NOMO-1 (cell line): Measurements from ENCODE around the gene IRX2.

Experiments
- DNase-seq, 2 experiments: peaks; one replicate each; lab custom pipeline; 2025; ENCODE audit not compliant: unreplicated experiment in 2 of 2; lab: John Stamatoyannopoulos, UW

The IRX2 gene

DNA sequence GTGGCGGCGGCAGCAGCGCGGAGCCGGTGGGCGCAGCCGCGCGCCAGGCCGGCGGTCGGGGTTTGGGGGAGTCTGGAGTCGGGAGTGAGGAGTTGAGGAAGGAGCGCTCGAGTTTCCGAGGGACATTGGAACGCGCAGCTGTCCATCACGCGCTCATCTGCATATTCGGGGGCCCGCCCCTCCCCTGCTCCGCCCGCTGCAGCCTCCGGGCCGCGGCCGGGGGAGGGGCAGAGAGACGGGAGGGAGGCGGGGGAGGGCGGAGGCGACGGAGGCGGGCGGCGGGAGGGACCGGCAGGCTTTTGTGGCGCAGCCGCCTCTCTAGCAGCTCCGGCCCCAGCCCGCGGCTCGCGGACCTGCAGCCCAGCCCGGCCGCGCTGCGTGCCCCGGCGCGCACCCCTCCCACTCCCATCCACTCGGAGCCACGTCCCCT lies at the start of gene IRX2:
Gene IRX2, minus strand, starts transcription at position 86 of the 430 bp plus-strand sequence. CDS start 264 bp downstream, outside the sequence.
- DNase-seq = no peak

GRCh38 chr5:2800035-2800434 lies 48.6 kb upstream of the IRX2 start:
- DNase-seq = no peak

DNA sequence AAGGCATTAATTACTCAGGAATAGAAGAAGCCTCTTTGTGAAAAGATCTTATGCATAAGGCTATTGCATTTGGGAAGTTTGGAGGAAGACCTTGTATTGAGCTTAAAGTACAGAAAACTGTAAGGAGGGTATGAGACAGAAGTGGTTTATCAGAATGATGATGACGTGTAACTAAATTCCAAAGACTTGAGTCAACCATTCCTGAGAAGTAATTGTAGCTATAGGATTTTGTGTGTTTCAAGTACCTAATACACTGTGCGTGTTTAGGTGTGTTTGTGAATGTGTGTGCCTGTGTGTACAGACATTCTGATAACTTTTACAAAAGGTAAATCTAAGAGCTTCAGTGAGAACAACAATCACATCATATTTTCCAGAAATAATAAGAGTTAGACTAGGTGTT lies 46.5 kb upstream of the IRX2 start:
- no peak for DNase-seq

GRCh38 chr5:2797160-2797559 lies 45.7 kb upstream of the IRX2 start:
- DNase-seq = no peak

DNA sequence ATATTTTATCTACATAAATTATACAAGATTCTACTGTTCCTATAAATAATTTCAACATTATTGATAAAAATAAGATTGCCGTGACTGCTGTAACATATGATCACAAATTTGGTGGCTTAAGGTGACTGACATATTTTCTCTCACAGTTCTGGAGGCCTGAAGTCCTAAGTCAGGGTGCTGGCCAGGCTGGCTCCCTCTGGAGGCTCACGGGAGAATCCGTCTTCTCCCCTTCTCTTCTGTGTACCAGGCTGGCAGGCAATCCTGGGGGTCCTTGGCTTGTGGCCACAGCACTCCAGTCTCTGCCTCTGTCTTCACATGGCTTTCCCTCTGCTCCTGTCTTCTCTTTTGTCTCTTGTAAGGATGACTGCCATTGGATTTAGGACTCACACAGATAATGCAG lies 31.7 kb upstream of the IRX2 start:
- no peak for DNase-seq

- DNase-seq = no peak
These were observed 31.2 kb upstream of the IRX2 start for GRCh38 chr5:2782658-2783057.

- DNase-seq = no peak
These were observed 29.1 kb upstream of the IRX2 start for GRCh38 chr5:2780421-2781171.

DNA sequence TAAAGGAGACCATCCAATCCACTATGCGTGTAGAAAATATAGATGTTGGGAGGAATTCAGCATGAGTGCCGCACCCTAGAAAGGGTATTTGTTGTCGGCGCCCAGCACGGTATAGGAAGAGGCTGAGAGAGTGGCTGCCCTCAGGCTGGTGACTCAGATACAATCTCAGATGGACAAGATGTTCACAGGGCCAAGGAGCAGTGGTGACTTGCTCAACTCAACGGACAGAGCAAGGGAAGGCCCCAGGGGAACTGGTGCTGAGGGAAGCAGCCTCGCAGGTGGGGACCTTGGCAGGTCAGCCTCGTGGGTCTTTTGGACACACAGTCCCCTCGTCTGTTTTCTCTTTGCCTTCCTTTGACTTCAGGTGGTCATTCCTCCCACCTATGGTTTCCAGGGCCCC lies 28.0 kb upstream of the IRX2 start:
- DNase-seq = no peak

- no peak for DNase-seq
These were observed 25.1 kb upstream of the IRX2 start for GRCh38 chr5:2776337-2777302.

DNA sequence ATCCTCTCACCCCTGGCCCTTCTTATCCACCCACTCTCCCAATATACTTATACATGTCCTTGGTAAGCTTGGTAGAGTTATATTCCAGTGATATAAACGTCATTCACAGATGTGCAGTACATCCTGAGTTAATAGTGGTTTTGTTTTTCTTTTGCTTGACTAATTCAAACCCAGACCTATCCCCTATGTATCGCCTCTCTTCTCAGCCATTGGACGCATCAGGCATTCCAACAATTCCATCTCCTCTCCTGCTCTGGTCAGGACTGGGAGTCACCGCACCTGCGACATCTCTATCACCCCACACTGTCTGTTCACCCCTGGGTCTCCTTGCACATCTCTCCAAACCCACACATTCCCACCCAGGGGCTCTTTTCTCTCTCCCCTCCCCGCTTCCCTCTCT lies 21.9 kb upstream of the IRX2 start:
- no peak for DNase-seq

DNA sequence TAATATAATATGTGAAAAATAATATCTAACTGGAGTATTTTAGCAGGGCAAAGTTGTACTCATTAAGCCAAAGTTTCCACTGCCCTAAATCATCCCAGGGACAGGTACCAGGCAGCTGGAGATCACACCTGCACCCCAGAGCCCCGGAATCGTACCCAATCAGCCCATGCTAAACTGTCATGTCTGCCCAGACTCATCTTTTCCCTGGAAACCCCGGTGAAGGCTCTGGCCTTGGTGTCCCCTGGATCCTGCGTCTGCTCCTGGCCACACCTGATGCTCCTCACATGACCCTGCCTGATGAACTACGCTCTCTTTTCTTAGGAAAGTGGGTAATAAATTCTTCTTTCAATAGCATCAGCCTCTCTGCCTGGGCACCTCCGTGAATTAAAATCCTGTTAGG lies 15.6 kb upstream of the IRX2 start:
- DNase-seq = no peak

GRCh38 chr5:2764581-2764980 lies 13.1 kb upstream of the IRX2 start:
- no peak for DNase-seq

DNA sequence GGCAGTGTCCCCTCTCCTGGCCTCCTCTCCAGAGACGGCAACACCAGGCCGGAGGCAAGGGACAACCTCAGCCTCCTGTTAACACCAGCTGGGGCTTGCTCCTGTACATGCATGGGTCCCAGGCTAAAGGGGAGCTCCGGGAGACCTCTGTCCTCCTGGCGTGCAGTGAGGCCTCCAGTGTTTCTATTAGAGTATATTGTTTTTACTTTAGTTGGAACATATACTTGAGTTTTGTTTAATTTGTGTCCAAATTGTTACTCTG lies 12.0 kb upstream of the IRX2 start:
- no peak for DNase-seq

DNA sequence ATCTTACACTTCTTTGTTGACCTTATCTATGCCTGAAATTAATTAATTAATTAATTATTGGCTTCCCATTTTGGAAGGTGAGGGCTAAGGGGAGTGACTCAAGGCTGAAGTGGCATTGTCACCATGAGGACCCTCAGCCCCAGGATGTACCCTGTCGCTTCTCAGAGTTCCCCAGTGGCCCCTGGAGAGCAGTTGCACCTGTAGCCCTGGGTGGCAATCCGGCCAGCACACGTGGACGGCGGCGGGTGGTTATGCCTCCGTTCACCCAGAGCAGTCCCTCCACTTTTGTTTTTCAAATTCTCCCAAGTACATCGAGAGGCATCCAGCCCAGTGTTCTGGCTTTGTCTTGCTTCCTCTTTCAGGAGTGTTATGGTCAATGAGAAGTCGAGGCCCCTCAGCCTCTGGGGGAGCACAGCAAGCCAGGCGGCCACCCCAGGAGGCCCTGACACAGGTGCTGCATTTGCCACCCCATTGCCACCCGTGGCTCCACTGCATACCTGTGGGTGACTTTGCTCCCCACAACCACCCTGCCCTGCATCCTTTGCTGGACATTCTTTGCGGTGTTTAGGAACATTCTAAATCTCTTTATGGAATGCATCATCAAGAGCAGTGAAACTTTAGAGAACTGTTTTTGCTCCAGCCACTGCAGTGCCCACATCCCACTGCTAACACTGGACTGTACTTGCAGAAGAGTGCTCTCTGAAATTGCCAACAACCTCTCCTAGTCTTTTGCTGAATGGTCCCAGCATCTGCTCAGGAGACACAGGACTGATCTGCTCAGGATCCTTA lies 11.5 kb upstream of the IRX2 start:
- DNase-seq = no peak

DNA sequence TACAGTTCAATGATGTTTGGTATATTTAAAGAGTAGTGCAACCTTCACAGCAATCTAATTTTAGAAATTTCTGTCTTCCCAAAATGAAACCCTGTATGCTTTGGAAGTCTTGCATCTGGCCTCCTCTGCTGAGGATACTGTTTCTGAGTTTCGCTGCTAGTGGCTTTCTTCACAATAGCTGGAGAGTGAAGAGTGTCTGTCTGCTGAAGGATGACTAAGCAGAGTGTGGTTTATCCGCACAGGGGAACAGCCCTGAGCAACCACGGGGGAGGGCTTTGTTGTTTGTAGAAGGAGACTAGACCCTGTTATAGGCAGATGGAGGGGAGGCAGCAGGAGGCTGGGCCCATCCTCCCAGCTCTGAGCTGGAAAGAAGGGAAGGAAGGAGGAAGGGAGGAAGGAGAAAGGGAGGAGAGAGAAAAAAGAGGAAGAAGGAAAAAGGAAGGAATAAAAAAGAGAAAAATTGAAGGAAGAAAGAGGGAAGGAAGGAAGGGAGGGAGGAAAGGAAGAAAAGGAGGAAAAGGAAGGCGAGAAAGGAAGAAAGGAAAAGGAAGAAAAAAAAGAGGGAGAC lies 10.5 kb upstream of the IRX2 start:
- DNase-seq = no peak

DNA sequence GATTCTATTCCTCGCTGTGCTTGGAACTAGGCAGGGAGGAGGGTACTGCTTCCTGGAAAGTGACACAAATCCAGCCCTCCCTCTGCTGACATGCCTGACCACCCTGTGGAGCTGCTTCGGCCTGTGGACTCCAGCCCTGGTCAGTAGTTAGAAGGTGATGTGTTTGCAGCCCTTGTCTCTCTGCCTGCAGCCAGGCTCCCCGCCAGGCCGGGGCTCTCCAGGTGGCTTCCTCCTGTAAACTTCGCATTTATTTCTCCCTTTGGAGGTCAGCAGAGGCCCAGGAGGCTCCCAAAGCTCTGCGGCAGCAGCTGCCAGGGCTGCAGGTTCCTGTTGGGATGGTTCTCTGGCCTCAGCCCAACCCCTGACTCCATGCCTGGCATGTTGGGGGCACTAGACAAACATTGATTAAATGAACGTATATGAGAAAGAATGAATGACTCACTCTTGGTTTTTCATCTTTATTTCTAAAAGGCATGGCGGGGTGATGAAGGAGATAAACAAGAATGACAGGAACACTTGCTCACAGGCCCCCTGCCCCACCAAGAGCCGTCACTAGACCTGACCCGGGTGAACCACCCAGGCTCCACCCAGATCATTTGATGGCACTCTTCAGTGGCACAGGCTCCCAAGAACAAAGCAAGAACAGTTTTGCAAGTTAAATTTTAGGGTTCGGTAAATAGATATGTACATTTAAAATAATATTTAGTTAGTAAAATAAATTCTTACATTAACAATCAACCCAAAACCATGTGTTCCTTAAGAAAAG lies 8.4 kb upstream of the IRX2 start:
- no peak for DNase-seq

DNA sequence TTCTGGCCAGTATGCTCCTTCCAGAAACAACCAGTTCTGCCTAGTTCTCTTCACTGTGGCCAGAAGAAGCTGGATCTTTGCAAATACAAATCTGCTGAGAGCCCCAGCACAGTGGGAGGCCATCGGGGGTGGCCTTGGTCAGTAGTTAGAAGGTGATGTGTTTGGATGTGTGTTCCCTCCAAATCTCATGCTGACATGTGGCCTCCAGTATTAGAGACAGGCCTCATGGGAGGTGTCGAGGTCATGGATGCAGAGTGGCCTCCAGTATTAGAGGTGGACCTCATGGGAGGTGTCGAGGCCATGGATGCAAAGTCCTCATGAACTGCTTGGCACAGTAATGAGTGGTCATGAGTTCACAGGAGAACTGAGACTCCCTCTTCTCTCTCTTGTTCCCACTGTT lies 7.6 kb upstream of the IRX2 start:
- DNase-seq = no peak

DNA sequence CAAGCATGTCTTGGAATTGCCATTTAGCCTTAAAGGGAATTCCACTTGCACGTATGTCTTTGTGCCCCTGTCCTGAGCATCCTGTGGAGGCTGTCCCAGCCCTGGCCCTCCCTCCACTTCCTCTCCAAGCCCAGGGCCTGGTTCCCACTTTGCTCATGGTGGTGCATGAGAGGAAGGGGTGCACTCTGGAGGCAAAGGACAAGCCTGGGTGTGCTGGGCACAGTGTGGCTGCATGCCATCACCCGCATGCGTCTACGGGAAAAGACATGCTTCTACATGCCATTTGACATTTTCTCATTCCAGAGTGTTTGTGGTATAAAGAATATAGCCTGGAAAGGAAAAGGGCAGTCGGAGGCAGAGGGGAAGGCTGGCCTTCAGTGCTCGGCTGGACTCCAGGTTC lies 7.2 kb upstream of the IRX2 start:
- no peak for DNase-seq

DNA sequence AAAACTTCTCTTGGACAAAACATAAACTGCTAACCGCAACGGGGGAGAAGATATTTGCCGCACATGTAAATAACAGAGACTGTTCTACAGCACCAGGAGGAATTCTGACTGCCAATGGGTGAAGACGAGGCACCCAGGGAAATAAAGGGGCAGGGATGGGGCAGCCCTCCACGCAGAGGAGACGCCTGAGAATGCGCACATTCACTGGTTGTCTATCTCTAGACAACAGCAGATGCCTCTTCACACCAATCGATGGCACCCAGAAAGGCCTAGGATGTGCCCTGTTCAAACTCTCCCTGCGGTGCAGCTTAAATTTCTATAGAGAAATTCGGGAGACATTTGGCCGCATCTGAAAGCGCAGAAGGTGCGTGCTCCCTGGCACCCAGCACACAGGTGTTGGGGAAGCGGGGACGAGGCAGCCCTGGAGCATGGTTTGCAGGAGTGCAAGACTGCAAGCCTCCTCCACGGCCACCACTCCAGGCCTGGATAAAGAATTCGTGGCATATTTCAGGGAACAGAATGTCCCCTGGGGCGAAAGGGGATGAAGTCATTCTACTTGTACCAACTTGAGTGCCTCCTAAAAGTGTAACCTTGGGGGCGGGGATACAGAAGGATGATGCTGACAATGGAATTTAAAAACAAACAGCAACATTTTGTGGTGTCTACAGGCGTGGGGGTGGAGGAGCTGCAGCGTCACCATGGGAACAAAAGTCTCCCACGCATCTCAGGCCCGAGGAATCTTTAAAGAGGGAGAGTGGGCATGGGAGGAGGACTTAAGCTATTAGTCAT lies 6.3 kb upstream of the IRX2 start:
- no peak for DNase-seq
